ENCODE measurements around the gene HPCA.

Gene HPCA

GRCh38 chr1:32873484-32873883 is 12.8 kb upstream of the HPCA start:
- Histone ChIP-seq H3K4me1 (ENCODE audit: control insufficient read depth, insufficient read depth, low read length) (peaks cover 26% of the 10 kb centered on the region), H3K36me3 (ENCODE audit: control insufficient read depth, insufficient read depth, low read length) (no peaks in the 10 kb centered on the region), H3K9ac (ENCODE audit: low read depth, low read length) (no peak overlapping the region), H3K27me3 (ENCODE audit: control insufficient read depth, insufficient read depth, low read length) (peaks cover 34% of the 10 kb centered on the region), H3K4me3 (ENCODE audit: low read depth, low read length) (no peak overlapping the region), H3K9me3 (ENCODE audit: control insufficient read depth, insufficient read depth, low read length) (no peaks in the 10 kb centered on the region)

GRCh38 chr1:32874860-32875752 is 11.2 kb upstream of the HPCA start:
- Histone ChIP-seq H3K4me3 (ENCODE audit: low read depth, low read length) (no peak overlapping the region), H3K4me1 (ENCODE audit: control insufficient read depth, insufficient read depth, low read length) (peaks cover 26% of the 10 kb centered on the region), H3K9me3 (ENCODE audit: control insufficient read depth, insufficient read depth, low read length) (no peaks in the 10 kb centered on the region), H3K27me3 (ENCODE audit: control insufficient read depth, insufficient read depth, low read length) (peaks cover 19% of the 10 kb centered on the region), H3K9ac (ENCODE audit: low read depth, low read length) (no peak overlapping the region), H3K36me3 (ENCODE audit: control insufficient read depth, insufficient read depth, low read length) (no peaks in the 10 kb centered on the region)

- Histone ChIP-seq H3K27me3 (ENCODE audit: control insufficient read depth, insufficient read depth, low read length) (peaks cover 10% of the 10 kb centered on the region), H3K9me3 (ENCODE audit: control insufficient read depth, insufficient read depth, low read length) (no peaks in the 10 kb centered on the region), H3K36me3 (ENCODE audit: control insufficient read depth, insufficient read depth, low read length) (no peaks in the 10 kb centered on the region), H3K4me1 (ENCODE audit: control insufficient read depth, insufficient read depth, low read length) (peaks cover 22% of the 10 kb centered on the region), H3K9ac (ENCODE audit: low read depth, low read length) (no peak overlapping the region), H3K4me3 (ENCODE audit: low read depth, low read length) (peak overlapping the region; percentile 27)
Measured at GRCh38 chr1:32876341-32877210, 9.7 kb upstream of the HPCA start.

GRCh38 chr1:32877211-32878110 is 8.8 kb upstream of the HPCA start:
- no peak overlapping the region for H3K9ac ChIP-seq (ENCODE audit: low read depth, low read length)
- H3K9me3 ChIP-seq (ENCODE audit: control insufficient read depth, insufficient read depth, low read length), result no peaks in the 10 kb centered on the region
- H3K36me3 ChIP-seq (ENCODE audit: control insufficient read depth, insufficient read depth, low read length), result no peaks in the 10 kb centered on the region
- H3K4me3 ChIP-seq (ENCODE audit: low read depth, low read length), result no peak overlapping the region
- peaks cover 6% of the 10 kb centered on the region for H3K27me3 ChIP-seq (ENCODE audit: control insufficient read depth, insufficient read depth, low read length)
- peaks cover 20% of the 10 kb centered on the region for H3K4me1 ChIP-seq (ENCODE audit: control insufficient read depth, insufficient read depth, low read length)

GRCh38 chr1:32878183-32878582 is 8.1 kb upstream of the HPCA start:
- Histone ChIP-seq H3K27me3 (ENCODE audit: control insufficient read depth, insufficient read depth, low read length) (peaks cover 6% of the 10 kb centered on the region), H3K4me3 (ENCODE audit: low read depth, low read length) (no peak overlapping the region), H3K4me1 (ENCODE audit: control insufficient read depth, insufficient read depth, low read length) (peaks cover 17% of the 10 kb centered on the region), H3K9ac (ENCODE audit: low read depth, low read length) (no peak overlapping the region), H3K9me3 (ENCODE audit: control insufficient read depth, insufficient read depth, low read length) (no peaks in the 10 kb centered on the region), H3K36me3 (ENCODE audit: control insufficient read depth, insufficient read depth, low read length) (no peaks in the 10 kb centered on the region)

- no peak overlapping the region for H3K9ac ChIP-seq (ENCODE audit: low read depth, low read length)
- H3K27me3 ChIP-seq (ENCODE audit: control insufficient read depth, insufficient read depth, low read length), result peaks cover 10% of the 10 kb centered on the region
- H3K4me1 ChIP-seq (ENCODE audit: control insufficient read depth, insufficient read depth, low read length), result peaks cover 17% of the 10 kb centered on the region
- H3K36me3 ChIP-seq (ENCODE audit: control insufficient read depth, insufficient read depth, low read length), result no peaks in the 10 kb centered on the region
- H3K9me3 ChIP-seq (ENCODE audit: control insufficient read depth, insufficient read depth, low read length), result no peaks in the 10 kb centered on the region
- no peak overlapping the region for H3K4me3 ChIP-seq (ENCODE audit: low read depth, low read length)
Measured at GRCh38 chr1:32878637-32879041, 7.7 kb upstream of the HPCA start.

GRCh38 chr1:32881291-32881690 is 5.0 kb upstream of the HPCA start:
- Histone ChIP-seq H3K36me3 (ENCODE audit: control insufficient read depth, insufficient read depth, low read length) (no peaks in the 10 kb centered on the region), H3K27me3 (ENCODE audit: control insufficient read depth, insufficient read depth, low read length) (peaks cover 29% of the 10 kb centered on the region), H3K4me1 (ENCODE audit: control insufficient read depth, insufficient read depth, low read length) (peaks cover 17% of the 10 kb centered on the region), H3K9ac (ENCODE audit: low read depth, low read length) (no peak overlapping the region), H3K4me3 (ENCODE audit: low read depth, low read length) (no peak overlapping the region), H3K9me3 (ENCODE audit: control insufficient read depth, insufficient read depth, low read length) (no peaks in the 10 kb centered on the region)

GRCh38 chr1:32881871-32882850 is 4.1 kb upstream of the HPCA start:
- Histone ChIP-seq H3K9ac (ENCODE audit: low read depth, low read length) (no peak overlapping the region), H3K36me3 (ENCODE audit: control insufficient read depth, insufficient read depth, low read length) (no peaks in the 10 kb centered on the region), H3K4me1 (ENCODE audit: control insufficient read depth, insufficient read depth, low read length) (peaks cover 10% of the 10 kb centered on the region), H3K4me3 (ENCODE audit: low read depth, low read length) (no peak overlapping the region), H3K27me3 (ENCODE audit: control insufficient read depth, insufficient read depth, low read length) (peaks cover 31% of the 10 kb centered on the region), H3K9me3 (ENCODE audit: control insufficient read depth, insufficient read depth, low read length) (no peaks in the 10 kb centered on the region)

- Histone ChIP-seq H3K4me3 (ENCODE audit: low read depth, low read length) (no peak overlapping the region), H3K4me1 (ENCODE audit: control insufficient read depth, insufficient read depth, low read length) (peaks cover 5% of the 10 kb centered on the region), H3K9me3 (ENCODE audit: control insufficient read depth, insufficient read depth, low read length) (no peaks in the 10 kb centered on the region), H3K36me3 (ENCODE audit: control insufficient read depth, insufficient read depth, low read length) (no peaks in the 10 kb centered on the region), H3K27me3 (ENCODE audit: control insufficient read depth, insufficient read depth, low read length) (peaks cover 42% of the 10 kb centered on the region), H3K9ac (ENCODE audit: low read depth, low read length) (no peak overlapping the region)
Measured at GRCh38 chr1:32883338-32884031, 2.8 kb upstream of the HPCA start.

- Histone ChIP-seq H3K27me3 (ENCODE audit: control insufficient read depth, insufficient read depth, low read length) (peaks cover 45% of the 10 kb centered on the region), H3K36me3 (ENCODE audit: control insufficient read depth, insufficient read depth, low read length) (no peaks in the 10 kb centered on the region), H3K4me1 (ENCODE audit: control insufficient read depth, insufficient read depth, low read length) (peaks cover 2% of the 10 kb centered on the region)
Measured at GRCh38 chr1:32884032-32884372, 2.3 kb upstream of the HPCA start.

More at GRCh38 chr1:32884032-32884372, 2.3 kb upstream of the HPCA start:
- no peaks in the 10 kb centered on the region for H3K9me3 ChIP-seq (ENCODE audit: control insufficient read depth, insufficient read depth, low read length)
- no peak overlapping the region for H3K9ac ChIP-seq (ENCODE audit: low read depth, low read length)
- H3K4me3 ChIP-seq (ENCODE audit: low read depth, low read length), result no peak overlapping the region
